GM12874 (cell line): ENCODE results near the gene PSMD8.

Experiments
- TF ChIP-seq, protein P1 (sequence below): IDR thresholded peaks from 2 replicates; pipeline ENCODE4 v1.5.1; 2011; ENCODE audit warnings: low read depth, mild to moderate bottlenecking, control low read depth, low read length, moderate library complexity; ENCODE audit not compliant: insufficient read depth

The PSMD8 gene

DNA sequence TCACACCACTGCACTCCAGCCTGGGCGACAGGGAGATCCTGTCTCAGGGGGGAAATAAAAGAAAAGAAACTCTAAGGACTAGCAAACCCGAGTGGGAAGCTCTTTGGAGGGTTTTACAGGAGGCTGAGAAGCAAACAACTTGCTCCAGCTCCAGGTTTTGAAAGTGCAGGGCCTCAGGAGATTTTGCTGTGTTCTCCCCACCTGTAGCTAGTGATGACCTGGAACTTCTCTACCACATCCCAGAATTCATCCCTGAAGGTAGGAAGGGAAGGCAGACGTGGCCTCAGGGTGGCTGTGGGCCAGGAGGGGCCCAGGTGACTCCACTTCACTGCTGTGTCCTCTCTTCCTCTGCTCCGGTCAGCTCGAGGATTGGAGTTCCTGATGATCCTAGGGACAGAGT, 16.3 kb upstream of the PSMD8 start:
- TF ChIP-seq, protein P1, sequence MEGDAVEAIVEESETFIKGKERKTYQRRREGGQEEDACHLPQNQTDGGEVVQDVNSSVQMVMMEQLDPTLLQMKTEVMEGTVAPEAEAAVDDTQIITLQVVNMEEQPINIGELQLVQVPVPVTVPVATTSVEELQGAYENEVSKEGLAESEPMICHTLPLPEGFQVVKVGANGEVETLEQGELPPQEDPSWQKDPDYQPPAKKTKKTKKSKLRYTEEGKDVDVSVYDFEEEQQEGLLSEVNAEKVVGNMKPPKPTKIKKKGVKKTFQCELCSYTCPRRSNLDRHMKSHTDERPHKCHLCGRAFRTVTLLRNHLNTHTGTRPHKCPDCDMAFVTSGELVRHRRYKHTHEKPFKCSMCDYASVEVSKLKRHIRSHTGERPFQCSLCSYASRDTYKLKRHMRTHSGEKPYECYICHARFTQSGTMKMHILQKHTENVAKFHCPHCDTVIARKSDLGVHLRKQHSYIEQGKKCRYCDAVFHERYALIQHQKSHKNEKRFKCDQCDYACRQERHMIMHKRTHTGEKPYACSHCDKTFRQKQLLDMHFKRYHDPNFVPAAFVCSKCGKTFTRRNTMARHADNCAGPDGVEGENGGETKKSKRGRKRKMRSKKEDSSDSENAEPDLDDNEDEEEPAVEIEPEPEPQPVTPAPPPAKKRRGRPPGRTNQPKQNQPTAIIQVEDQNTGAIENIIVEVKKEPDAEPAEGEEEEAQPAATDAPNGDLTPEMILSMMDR, result no peak

DNA sequence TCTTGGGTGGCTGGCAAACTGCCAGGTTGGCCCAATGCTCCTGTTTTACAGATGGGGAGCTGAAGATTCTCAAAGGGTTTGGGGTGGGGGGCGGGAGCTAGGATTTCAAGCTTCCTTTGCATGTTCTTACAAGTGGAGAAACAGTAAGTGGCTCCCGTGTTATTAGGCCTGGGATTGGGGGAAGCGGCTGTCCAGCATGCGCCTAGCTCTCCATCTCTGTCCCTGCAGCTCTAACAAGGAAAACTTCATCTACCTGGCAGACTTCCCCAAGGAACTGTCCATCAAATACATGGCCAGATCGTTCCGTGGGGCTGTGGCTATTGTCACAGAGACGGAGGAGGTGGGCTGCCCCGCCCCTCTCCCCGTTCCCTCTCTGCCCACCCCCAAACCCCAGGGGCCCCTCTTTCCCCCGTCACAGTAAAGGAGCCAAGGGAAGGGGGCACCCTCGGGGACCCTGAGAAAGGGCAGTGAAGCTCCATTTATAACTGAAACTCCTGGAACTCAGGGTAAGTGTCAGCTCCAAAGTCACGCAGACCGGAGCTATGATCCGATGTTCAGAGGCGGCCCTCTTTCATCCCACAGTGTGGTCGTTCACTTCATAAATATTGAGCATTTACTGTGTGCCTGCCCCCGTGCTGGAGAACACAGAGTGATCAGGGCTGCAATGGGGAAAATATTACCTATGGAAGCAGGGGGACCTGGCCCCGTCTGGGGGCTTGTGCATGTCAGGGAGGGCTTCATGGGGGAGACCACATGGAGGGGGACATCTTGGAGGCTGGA, 14.9 kb upstream of the PSMD8 start:
- TF ChIP-seq, protein P1, result no peak

DNA sequence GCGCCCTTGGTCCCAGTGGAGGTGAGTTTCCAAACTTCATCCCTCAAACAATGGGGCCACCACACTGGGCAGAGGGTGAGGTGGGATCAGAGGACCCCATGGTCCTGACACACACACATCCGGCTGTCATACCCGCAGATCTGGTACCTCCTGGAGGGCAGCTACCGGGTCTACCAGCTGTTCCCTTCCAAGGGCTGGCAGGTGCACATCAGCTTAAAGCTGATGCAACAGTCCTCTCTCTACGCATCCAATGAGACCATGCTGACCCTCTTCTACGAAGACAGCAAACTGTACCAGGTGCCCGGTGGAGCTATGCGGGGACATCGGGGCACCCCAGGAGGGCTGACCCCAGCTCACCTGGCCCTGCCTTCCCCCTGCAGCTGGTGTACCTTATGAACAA, 14.0 kb upstream of the PSMD8 start:
- TF ChIP-seq, protein P1, result no peak

DNA sequence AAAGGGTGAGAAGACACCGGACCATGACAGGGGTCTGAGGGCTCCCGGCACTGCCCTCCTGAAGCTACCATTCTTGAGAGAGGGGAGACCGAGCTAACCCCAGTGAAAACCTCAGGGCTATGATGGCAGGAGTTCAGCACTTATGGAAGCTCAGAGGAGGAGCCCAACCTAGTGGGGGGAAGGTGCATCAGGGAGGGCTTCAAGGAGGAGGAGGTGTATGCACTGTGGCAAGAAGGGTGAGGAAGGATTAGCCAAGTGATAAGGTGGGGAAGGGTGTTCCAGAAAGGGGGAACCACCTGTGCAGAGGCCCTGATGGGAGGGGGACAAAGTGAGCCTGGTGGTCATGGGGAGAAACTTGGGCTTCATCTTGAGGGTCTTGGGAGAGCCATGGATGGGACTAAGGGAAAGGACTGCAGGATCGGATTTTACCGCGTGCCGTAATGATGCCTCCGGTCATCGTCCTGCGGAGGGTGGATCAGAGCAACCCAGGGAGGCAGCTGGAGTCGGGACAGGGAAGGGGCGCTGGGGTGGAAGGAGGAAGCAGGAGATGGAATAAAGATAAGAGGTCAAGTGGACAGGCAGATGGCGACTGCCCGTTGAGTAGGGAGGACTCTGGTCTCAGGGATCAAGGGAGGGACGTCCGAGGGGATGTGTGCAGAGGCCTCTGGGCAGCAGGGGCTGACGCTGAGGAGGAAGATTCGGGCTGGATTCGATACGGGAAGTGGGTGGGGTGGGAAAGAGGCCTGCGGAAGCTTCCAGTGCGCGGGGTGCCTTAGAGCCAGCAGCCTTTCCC, 13.3 kb upstream of the PSMD8 start:
- TF ChIP-seq, protein P1, result no peak

DNA sequence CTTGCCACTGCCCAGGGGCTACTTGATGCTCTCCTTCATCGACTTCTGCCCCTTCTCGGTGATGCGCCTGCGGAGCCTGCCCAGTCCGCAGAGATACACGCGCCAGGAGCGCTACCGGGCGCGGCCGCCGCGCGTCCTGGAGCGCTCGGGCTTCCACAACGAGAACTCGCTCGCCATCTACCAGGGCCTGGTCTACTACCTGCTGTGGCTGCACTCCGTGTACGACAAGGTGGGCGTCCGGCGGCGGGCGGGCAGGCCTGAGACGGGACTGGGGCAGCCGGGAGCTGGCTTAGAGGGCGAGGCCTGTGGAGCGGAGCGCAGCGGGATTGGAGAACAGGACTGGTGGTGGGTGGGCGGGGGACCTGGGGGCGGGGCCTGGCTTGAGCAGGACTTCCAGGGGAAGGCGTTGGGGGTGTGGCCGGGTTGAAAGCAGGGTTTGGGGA, 12.7 kb upstream of the PSMD8 start:
- TF ChIP-seq, protein P1, result 0 out of 2 replicates have a peak, but pooled peaks have one; percentile 23

DNA sequence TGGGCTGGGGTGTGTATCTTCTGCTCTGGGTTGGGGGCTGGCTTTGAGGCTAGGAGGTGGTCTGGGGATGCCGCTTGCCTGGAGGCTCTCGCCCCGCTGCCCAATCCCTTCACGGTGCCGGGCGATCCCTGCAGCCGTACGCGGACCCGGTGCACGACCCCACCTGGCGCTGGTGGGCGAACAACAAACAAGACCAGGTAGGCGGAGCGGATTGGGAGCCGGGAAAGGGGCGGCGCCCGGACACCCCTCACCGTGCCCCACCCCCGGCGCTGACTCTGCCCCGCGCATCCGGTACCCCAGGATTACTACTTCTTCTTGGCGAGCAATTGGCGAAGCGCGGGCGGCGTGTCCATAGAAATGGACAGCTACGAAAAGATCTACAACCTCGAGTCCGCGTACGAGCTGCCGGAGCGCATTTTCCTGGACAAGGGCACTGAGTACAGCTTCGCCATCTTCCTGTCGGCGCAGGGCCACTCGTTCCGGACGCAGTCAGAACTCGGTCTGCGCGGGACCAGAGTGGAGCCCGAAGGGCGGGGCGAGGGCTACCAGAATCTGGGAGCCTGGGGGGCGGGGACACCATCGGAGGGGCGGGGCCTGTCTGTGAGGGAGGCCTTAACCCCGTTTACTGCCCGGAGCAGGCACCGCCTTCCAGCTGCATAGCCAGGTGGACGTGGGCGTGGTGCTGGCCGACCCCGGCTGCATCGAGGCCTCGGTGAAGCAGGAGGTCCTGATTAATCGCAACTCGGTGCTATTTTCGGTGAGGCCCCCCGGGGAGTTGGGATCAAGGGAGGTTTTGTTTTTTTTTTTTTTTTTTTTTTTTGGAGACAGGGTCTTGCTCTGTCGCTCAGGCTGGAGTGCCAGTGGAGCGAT, 12.1 kb upstream of the PSMD8 start:
- TF ChIP-seq, protein P1, result no peak

DNA sequence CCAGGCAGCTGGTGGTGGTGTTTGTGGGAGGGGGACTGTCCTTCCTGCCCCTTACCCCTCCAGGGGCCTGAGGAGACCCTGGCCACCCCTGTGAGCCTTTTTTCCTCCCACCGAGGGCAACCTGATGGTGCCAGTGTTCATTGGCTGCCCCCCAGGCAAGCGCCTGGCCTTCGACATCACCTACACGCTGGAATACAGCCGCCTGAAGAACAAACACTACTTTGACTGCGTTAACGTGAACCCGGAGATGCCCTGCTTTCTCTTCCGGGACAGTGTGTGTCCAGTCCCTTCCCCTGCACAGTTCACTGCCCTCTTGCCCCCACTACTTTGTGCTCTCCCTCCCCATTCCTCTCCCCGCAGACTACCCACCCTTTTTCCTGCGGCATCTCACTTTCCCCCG, 7.3 kb upstream of the PSMD8 start:
- TF ChIP-seq, protein P1, result no peak
